HG02852 (cell line): ENCODE measurements around the gene PLXNA2.

Experiments
- ATAC-seq: cut with Tn5 transposase; IDR thresholded peaks from one replicate; pipeline ENCODE4 v1.9.1; 2021; ENCODE audit warnings: mild to moderate bottlenecking, moderate library complexity; ENCODE audit not compliant: unreplicated experiment

PLXNA2 gene, protein sequence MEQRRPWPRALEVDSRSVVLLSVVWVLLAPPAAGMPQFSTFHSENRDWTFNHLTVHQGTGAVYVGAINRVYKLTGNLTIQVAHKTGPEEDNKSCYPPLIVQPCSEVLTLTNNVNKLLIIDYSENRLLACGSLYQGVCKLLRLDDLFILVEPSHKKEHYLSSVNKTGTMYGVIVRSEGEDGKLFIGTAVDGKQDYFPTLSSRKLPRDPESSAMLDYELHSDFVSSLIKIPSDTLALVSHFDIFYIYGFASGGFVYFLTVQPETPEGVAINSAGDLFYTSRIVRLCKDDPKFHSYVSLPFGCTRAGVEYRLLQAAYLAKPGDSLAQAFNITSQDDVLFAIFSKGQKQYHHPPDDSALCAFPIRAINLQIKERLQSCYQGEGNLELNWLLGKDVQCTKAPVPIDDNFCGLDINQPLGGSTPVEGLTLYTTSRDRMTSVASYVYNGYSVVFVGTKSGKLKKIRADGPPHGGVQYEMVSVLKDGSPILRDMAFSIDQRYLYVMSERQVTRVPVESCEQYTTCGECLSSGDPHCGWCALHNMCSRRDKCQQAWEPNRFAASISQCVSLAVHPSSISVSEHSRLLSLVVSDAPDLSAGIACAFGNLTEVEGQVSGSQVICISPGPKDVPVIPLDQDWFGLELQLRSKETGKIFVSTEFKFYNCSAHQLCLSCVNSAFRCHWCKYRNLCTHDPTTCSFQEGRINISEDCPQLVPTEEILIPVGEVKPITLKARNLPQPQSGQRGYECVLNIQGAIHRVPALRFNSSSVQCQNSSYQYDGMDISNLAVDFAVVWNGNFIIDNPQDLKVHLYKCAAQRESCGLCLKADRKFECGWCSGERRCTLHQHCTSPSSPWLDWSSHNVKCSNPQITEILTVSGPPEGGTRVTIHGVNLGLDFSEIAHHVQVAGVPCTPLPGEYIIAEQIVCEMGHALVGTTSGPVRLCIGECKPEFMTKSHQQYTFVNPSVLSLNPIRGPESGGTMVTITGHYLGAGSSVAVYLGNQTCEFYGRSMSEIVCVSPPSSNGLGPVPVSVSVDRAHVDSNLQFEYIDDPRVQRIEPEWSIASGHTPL (N-terminal part only)

DNA sequence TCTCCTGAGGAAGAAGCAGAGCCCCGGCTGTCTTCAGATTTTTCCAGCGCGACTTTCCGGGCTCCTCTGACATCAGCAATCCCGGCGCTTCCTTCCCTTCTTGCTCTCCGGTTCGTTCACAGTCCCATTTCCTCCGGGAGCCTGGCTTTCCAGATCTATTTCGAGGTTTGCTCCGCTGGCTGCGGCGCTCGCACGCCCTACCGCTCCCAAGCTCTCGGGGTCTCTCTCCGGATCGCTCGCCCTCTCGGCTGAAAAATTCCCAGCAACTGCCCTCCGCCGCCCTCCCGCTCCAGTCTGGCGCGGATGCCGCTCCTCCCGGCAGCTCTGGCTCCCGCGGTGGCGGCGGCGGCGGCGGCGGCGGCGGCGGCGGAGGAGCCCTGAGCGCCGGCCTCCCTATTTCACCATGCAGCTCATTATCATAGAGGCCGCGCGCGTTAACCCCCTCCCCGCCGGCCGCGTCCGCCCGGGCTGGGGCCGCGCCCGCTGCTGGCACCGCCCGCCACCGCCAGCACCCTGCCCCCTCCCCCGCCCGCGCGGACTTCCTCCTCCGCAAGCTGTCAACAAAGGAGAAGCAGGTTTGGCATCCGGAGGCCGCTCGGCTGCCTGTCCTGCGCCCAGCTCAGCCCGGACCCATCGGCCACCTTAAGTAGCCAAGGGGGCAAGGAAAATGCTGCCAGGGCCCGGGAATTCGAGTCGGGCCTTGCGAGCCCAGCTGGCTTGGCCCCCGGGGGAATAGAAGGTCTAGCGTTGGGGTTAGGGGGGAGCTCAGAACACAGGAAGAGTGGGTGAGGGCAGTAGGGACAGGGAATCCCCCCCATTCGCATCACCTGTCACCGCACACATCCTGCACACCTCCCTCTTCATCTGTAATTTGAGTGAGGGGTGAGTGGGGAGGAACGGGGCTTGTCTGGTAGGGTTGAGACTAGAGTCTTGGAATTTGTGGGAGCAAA lies at the start of gene PLXNA2:
TSS of gene PLXNA2 (minus strand) at position 418 of the 950 bp plus-strand sequence. CDS start 26,462 bp downstream, outside the sequence.
- peak; percentile 34 for ATAC-seq

DNA sequence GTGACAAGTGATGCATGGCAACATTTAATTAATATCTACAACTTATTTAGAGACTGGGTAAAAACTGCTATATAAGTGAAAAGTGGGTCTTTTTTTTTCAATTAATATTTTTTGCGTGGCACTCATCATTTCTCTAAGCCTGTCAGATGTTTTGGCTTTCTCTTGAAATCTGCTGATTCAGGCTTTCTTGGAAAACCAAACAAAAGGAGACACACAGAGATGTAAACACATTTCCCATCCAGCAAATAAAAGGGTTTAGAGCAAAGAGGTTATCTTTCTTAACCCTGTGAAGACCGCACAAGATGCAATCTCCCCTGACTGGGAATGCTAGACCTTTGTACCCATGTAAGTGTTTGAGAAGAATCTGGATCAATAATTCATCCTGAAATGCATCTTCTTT lies 48.7 kb upstream of the PLXNA2 start:
- no peak for ATAC-seq

DNA sequence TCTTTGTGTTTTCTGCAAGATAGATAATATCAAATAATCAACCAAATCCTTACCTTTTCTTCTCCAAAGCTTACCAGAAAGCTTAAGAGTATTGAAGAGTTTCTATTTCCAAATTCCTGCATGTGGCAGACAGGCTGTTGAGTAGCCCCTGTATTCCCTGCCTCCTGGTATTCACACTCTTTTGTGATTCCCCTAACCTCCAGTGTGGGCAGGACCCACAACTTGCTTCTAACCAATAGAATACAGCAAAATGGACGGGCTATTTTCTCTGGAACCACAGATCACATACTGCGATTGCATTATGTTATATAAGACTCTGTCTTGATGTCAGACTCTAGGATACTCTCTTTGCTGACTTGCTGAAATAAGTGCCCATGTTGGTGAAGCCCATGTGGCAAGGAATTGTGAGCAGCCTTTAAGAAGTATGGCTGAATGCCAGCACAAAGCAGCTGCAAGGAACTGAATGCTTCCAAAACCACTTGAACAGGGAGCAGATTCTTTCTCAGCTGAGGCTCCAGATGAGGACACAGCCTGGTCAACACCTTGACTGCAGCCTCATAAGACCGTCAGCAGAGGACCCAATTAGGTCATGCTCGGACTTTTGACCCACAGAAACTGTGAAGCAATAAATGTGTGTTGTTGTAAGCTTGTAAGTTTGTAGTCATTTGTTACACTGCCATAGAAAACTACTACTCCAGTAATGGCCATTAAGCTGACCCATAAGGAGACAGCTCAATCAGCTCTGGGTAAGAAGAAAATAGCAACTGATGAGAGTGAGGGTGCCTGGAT lies 47.9 kb upstream of the PLXNA2 start:
- no peak for ATAC-seq

DNA sequence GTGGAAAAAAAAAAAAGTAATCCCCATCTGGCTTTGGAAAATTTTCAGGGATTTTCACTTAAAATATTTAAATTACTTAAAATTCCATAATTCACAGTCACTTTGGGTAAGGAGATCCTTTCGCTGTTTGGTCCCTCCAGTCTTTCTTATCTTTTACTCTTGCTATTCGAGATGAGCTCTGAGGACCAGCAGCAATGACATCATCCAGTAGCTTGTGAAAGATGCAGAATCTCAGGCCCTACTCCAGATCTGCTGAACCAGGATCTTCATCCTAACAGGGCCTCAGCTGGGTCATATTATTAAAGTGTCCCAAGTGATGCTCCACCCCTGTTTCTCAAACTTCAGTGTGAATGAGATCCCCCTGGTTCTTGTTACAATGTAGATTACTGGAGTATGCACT lies 46.9 kb upstream of the PLXNA2 start:
- ATAC-seq, result no peak

DNA sequence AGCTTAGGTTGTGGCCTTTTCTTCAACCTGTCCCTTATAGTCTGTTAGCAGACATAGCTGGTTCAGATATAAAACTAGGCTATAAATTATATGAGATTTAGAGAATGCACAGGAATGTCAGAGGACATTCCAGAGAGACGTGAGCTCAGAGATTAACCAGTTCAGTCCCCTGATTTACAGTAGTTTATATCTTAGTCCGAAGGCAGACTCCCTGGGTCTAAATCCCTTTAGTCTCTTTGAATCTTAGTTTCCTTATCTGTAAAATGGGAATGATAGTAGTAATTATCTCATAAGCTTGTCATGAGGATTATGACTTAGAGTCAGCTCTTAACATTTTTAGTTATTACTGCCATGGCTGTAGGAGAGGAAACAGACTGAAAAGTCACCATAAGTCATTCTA lies 45.5 kb upstream of the PLXNA2 start:
- no peak for ATAC-seq

DNA sequence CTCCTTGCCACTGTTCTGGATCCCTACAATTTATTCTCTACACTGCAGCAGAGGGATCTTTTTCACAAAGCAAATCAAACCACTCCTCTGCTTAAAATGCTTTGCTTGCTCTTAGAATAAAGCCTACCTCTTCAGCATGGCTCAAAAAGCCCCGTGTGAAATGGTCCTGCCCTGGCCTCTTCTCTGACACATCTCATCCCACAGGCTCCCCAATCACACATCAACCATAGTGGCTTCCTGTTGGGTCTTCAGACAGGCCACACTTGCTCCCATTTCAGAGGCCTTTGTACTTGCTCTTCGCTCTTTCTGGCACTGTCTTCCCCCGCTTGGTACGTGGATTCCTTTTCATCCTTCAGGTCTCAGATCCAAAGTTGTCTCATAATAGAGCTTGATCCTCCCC lies 44.3 kb upstream of the PLXNA2 start:
- no peak for ATAC-seq

DNA sequence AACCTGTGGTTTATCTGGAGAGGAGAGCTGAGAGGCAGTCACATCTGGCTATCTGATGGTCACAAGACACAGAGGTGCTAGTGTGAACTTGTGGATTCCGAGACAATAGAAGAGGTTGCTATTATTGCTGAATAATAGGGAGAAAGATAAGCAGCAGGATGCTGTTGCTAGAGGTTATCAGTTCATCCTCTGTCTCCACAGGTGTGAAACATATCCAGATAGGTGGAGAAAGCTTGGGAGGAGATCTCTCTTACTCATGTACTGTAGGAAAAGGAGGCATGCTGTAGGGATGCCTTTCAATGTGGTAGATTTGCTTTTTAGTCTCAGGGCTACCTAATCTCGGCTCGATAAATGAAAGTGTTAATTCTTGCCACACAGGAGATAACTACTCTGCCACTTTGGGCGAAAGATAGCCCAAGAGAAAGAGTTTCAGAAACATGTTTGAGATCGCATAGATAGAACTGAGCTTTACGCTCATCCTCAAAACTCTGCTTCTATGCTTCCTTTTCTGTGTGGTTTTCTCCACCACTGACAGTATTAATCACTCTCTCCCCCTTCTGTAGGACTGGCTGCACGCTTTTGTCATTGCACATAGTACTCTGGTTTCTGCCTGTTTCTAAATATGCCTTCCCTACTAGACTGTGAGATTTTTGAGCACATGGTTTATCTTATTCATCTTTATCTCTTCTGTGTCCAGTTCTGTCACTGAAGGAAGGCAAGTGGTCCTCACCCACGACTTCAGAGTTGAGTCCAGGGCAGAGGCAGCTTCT lies 36.7 kb upstream of the PLXNA2 start:
- no peak for ATAC-seq

DNA sequence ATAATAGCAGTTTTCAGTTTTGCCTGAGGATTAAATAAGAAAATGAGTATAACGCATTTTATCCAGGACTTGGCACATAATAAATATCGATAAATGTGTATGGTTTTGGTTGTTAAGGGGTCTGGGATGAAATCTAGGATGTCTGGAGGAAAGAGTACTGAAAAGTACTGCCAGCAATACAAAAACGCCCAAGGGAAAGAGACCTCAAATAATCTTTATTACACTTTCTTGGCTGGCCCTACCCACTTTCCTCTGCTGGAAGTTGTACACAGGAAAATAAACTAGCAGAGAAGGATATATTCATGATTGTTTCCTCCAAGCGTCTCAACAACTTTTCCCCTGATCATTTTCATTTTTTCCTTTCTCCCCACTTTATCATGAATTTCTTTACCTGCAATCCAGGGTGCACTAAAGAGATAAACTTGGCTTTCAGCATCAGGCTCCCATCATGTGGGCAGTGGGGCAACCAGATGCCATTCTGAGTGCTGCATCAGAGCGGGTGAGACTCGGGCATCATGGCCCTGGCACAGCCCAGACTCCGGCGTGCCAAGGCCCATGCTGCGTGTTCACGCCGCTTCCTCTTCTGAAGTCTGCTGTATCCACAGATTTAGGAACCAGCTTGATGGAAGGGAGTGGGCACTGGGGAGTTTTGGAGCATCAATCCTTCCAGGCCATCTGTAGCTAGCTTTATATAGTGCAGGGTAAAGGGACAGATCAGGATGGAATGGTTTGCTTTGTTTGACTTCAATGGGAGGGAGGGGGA lies 35.8 kb upstream of the PLXNA2 start:
- no peak for ATAC-seq

DNA sequence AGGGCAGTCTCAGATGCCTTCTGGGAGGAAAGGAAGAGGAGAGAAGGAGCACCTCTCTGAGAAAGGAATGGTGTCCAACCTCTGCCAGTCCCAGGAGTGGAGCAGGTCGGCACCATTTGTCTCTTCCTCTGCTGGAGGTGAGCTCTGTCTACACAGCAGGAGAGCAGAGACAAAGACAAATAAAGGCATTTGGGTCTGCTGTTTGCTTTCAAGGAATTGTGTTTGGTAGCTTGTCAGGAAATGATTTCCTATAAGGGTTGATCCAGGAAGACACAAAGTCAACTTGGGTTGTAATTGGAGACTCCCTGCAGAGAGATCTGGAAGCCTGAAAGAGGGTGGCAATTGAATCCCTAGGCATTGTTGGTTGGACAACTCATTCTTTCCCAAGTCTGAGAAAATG lies 34.5 kb upstream of the PLXNA2 start:
- ATAC-seq, result no peak

DNA sequence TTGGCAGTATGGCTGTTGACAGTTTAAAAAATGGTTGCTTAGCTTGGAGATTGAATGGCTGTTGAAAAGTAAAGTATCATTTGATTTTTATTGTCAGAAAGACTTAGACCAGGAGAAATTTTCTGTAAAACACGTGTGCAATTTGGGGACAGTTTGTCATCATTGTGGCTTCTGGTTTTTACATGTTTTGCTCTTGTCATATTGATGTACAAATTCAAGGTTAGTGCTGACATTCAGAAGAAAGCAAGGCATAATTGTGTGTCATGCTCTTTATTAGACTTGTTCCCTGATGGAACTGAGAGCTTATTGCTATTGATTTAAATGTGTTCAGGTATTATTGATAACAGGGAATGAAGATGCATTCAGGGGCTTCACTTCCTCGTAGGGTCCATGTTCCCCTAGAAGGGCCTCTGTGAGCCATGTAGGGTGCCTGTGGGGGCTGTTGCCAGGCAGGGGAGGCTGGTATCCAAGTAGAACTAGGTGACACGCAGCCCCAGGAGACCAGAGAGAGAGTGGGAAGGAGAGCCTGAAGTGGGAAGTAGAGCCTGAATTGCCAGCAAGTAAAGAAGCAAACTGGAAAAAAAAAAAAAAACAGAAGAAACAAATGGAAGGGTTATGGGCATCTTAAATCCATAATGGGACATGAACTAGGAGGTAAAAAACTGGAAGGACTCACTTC lies 32.7 kb upstream of the PLXNA2 start:
- no peak for ATAC-seq

DNA sequence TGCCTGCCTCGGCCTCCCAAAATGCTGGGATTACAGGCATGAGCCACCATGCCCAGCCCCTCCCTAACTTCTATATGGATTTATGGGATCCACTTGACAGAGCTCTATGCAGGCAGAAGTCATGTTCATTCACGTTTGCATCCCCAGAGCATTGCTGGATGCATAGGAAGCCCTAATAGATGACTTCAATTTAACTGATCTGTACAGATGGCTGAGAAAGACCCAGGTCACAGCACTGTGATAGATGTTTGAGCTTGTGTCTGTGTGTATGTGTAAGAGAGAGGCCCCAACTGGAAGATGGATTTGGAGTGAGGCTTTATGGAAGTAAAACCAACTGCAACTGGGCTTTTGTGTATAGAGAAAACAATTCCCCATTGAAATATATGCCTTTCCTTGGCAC lies 30.9 kb upstream of the PLXNA2 start:
- no peak for ATAC-seq

DNA sequence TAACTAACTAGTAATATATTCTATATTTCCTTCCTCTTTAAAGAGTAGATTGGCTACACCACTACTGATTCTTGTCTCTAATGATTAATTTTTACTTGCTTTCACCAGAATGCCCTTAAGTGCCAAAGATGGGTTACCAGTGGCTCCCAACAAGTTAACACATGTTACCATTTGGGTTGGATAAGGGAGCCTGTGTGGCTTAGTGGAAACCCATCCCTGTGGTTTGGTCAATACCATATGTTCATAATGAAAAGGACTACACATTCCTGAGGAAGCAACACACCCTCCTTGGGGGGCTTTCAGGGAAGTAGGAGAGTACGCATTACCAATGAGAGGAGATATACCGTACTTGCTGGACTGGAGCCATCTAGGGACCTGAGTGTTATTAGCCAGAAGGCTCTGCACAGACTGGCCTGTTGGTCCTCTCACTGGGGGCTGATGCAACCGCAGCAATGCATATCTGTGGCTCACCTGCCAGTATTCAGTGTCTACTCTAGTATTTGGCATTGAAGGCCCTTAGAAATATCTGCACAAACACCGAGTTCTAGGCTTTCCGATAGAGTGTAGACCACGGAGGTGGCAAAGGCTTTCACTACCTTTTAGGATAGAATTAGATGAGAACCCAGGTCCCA lies 29.3 kb upstream of the PLXNA2 start:
- ATAC-seq, result no peak

DNA sequence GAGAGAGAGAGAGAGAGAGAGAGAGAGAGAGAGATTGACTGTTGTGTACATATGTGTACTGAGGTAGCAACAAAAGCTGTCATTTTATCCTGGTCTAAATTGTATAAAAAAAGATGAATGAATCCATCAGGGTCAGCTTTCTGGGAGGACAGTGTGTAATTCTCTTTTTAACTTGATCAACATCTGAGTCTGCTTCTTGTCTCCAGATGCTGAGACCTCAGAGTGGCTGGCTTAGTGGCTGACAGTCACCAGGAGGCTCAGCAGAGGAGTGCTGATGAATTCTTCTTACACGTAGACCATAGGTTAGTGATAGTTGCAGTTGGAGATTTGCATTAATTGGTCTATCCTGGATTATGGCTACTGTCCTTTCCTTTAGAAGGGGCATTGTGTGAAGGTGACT lies 28.5 kb upstream of the PLXNA2 start:
- no peak for ATAC-seq

DNA sequence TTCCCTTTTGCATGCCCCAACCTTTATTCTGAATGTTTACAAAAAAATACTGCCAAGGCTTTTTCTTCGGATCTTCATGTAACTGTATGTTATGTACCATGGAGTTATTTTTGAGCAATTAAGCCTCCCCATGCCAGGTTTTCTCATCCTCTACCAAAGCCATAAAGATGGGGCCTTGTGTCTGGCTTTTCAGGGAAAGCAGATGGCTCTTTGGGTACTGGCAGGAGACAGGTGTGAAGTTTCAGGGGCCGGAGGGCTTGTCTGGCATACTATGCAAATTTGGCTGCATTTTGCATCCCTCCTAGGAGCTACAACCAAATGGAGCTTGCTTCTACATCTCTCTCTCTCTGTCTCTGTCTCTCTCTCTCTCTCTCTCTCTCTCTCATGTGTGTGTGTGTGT lies 28.1 kb upstream of the PLXNA2 start:
- no peak for ATAC-seq

DNA sequence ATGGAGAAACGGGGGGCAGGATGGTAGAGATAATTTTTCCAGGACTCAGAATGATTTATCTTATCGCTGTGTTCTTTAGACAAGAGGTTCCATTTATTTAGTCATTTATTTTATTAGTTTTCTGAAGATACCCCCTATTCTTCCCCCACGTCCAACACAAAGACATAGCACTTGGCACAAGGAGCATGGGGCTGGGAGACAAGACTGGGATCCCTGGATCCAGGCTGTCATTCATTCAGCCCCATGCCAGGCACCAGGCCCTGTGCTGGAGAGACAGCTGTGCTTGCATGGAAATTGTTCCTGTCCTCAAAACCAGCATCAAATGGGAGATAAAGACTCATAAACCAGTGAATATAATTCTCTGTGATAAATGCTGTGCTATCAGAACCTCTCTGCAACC lies 27.1 kb upstream of the PLXNA2 start:
- no peak for ATAC-seq

DNA sequence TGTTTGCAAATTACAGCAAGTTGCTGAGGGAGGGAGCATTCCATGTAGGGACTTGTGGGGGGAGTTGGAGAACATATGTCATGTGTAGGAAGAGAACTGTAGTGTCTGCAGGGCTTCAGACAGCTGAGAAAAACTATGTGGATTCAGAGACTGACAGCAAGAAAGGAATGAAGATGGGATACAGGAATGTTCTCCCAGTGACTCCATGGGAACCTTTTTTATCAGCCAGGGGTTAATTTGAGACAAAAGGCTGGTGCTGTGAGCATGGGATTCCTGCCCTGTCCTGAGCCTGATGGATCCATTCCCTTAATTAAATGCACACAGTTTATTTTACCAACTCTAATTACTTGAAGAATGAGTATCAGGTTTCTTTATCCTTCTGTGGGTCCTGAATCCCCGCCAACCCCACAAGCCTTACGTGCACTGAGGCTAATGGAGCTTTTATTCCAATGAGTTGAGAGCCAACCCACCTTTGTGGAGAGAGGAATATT lies 26.5 kb upstream of the PLXNA2 start:
- ATAC-seq, result no peak

DNA sequence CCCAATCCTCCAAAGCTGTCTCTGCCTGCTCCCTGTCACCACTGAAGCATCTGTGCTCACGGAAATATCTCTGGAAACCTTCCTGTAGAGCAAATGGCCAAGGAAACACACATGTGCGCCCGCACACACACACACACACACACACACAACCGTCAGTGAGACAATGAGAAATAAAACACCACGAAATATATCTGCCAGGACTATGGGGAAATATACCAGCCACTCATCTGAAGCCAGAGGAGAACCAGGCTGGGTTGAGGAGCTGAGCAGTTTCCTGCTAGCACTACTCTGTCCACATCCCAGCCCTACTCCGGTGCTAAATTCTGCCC lies 25.1 kb upstream of the PLXNA2 start:
- ATAC-seq, result no peak
